GM18498 (cell line): ENCODE data around the gene ANAPC4.
A peak's percentile ranks its signal among the peaks of the same experiment; 100 is the strongest.

ENCODE experiments used
- ATAC-seq: cut with Tn5 transposase; IDR thresholded peaks from one replicate; pipeline ENCODE4 v1.9.1; 2021; ENCODE audit warnings: mild to moderate bottlenecking, moderate library complexity; ENCODE audit not compliant: unreplicated experiment

ANAPC4 gene

DNA sequence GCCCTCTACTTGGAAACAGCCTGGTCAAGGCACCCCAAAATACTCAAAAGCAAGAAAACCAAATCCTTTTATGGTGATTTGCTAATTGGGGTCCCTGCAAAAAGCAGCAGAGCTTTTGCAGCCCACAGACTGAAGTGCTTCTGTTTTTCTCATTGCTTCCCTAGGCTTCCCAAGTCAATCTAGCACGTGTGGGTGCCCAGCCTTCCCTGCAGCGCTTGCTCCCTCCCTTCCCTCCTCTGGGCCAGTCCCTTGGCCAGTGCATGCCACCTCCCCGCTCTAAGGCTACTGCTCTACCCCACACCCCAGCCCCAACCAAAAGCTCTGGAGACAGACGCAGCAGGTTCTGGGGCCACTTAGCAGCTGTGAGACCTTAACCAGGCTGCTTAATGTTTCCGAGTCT, 53.6 kb downstream of the ANAPC4 start:
- ATAC-seq: no peak

DNA sequence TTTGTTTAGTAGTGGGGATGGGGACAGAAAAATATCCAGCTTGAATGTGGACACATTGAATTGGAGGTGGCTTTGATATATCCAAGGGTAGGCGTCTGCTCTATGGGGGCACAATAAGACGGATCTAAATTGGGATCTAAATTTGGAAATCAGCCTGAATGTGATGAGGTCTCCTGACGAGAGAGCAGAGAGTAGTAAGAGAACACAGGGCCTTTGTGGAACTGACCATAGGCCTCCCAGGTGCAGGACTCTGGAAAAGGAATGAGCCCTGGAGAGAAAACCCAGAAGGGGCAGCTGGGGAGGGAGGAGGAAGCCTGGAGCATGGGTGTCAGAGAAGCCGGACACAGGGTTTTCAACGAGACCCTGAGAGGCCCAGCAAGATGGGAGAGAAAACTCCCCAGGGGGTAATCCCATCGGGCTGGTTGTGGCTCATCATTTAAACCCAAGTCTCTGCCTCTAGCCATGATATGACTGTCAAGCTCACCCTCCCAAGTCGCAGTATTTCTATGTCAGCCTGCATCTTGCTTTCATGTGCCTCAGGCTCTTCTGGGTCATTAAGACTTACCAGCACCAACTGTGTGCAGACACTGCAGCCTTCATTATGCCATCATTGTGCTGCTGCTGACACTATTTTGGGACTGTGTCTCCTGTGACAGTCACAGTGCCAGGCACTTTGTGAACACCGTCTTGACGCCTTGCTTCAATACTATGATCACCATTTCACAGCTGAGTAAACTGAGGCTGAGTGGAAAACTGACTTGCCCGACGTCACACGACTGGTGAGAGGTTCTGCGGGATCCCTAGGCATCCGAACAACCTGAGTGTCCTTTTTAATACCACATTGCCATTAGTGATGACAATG, 57.1 kb downstream of the ANAPC4 start:
- ATAC-seq: no peak

DNA sequence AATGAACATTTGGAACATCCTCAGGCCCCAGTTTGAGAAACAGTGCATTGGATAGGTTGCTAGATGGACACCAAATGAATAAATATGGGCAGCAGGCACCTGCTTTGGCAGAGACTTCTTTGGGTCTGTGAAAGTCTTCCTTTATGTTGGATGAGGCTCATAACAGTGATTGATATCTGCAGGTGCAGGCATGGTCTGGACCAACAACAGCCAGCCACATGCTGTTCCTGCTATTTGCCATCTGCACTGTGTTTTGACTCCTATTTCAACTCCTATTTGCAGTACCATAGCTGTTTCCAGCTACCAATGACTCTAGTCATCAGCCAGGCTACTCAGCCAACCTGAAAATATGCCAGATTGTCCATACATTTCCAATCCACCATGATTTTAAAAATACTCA, 60.9 kb downstream of the ANAPC4 start:
- ATAC-seq: no peak

DNA sequence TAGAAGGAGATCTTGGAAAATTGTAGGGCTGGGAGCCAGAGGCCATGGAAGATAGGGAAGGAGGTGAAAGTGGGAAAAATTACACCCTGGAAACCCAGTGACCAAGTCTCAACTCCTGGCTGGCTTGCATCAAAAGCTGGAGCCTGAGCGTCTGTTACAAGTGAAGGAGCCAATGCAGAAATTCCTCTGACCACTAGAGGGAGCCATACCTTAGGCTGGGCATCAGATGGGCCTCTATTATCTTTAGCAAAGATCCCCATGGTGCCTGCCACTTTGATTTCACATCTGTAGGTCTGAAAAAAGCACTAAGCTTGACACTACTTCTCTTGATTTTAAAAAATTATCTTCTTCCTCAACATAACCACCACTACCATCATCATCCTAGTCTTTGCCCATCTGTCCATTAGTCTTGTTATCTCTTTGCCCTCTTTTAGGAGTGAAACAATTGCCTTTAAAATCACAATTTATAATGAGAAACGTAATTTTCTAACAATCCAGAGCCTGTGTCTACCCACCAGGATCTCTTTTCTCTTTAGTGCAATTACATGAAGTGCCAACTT, 62.9 kb downstream of the ANAPC4 start:
- ATAC-seq: peak; percentile 91

DNA sequence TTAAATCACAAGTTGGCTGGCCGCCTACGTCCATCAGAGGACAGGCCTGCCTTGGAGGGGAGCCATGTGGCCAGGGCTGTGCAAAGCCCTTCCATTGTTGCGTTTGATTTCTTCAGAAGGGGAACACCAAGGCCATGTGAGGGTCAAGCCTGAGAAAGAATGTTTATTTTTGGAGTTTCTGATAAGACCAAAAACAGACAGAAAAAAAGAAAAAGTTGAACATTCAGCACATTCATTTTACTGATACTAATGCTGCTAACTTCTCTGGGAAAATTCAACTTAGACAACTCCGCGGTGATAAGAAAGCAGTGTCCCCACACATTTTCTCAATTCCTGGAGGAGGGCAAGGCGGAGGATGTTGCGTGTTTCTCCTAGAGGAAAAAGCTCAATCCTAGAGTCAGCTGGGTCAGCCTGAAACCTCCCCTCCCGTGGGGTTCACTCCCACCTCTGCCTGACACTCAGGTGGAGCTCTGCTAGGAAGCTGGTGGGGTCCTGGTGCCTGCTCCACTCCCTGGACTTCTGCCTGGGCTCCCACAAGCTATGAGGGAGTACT, 63.5 kb downstream of the ANAPC4 start:
- ATAC-seq: no peak

DNA sequence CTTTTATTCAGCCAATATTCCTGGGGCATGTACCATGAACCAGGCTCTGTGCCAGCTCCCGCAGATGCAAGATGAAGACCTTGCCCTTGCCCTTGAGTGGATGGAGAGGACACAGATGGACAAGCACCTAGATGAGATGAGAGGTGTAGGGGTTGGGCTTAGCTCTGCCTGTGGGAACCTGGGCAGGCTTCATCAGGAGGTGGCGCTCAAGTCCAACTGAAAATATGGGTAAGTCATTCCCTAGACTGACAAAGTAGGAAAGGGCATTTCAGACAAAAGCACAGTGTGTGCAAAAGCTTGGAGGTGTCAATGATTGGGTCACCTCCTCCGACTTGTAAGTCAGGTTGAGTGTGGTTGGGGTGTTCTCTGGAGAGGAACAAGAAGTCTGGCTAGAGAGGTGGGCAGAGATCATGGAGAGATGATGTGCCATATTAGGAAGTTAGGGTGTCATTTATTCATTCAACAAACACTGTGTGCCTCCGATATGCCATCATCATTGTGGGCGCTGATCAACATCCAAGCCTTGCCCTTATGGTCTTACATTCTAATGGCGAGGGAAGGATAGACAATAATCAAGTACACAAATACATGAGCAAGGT, 64.6 kb downstream of the ANAPC4 start:
- ATAC-seq: no peak

DNA sequence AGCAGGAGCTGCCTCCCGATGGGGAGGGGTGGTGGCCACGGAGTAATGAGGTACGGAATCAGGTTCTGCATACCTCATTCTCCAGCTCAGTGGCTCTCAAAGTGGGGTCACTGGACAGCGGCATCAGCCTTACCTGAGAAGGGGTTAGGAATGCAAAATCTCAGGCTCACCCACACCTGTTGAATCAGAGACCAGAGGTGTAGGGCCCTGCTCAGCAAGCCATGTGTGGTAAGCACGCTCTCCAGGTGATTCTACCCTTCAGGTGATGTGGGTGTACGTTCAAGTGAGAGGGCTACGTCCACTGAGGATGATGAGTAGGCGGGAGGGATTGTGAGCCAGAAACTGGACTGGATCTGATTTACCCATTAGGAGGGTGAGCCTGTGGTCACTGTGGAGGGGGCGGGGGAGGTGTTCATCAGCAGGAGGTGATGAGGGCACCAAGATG, 65.8 kb downstream of the ANAPC4 start:
- ATAC-seq: no peak

DNA sequence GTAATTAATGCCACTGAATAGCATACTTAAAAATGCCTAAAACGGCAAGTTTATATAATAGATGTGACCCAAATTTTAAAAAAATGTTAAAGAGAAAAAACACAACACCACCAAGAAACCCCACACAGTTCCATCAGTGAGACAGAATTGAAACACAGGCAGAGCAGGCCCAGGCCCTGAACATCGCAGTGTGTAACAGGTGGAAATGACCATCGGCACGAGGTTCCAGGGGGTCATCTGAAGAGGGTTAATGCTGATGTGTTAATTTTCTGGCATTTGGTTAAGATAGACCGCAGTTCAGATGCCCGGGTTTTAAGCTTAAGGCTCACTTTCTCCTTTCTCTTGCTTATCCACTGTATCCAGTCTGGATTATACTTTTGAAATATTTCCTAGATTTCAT, 66.8 kb downstream of the ANAPC4 start:
- ATAC-seq: no peak

DNA sequence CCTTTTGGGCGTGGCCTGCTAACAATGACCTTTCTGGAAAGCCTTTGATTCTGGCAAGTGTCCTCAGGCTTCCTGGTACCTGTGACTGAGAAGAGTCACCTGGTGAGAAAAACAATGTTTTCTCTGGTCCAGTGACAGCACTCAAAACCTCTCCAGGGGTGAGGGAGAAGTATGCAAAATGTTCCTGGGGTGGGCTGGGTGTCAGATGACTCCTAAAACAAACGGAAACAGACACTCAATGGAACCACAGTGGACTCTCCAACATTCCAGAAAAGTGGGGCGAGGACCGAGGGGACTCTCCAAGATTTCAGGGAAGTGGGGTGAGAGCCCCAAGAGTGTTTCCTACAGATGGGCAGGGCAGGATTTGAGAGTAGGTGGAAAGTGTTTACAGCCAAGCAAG, 69.5 kb downstream of the ANAPC4 start:
- ATAC-seq: no peak

DNA sequence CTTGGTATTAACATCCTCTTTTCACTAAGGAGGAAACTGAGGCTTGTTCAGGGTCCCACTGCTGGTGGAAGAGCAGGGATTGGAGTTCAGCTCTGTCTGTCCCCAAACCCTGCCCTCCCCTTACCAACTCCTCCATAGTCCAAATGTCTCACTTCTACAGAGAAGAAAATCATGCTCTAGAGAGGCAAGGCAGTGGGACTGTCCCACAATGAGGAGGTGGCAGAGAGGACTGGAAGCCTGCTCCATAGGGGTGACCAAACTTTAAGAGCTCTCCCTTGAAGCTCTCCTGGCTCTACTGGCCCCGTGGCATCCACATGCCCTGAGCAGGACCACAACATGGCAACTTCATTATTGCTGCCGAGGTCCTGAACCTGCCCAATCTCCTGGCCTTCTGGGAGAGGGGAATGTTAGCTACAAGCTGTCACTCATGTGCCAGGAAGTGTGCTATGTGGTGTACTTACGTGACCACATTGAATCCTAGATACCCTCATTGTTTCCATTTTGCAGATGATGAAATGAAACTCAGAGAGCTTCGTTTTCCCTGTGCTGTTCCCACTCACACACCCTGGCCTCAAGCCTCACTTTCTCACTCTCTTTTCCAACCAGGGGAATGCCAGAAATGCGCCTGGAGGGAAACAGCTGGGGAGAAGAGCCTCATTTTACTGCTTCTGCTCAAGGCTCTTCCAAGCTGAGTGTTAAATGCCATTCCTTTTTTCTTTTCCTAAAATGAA, 71.5 kb downstream of the ANAPC4 start:
- no peak for ATAC-seq

DNA sequence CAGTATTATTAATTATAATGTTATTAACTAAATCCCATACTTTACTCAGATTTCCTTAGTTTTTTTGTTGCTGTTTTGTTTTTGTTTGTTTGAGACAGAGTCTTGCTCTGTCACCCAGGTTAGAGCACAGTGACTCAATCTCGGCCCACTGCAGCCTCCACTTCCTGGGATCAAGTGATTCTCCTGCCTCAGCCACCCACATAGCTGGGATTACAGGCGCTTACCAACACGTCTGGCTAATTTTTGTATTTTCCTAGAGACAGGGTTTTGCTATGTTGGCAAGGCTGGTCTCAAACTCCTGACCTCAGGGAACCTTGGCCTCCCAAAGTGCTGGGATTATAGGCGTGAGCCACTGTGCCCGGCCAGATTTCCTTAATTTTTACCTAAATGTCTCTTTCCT, 72.2 kb downstream of the ANAPC4 start:
- no peak for ATAC-seq

DNA sequence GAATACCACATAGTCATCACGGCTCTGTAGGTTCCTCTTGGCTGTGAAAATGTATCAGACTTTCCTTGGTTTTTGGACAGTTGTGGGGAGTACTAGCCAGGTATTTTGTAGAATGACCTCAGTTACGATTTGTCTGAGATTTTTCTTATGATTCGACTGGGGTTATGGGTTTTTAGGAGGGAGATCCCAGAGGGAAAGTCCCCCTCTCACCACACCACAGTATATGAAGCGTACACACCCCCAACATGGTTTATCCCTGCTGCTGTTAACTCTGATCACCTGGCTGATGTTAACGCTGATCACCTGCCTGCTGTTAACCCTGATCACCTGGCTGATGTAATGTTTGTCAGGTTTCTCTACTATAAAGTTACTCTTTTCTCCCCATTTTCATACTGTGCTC, 72.6 kb downstream of the ANAPC4 start:
- peak; percentile 54 for ATAC-seq

DNA sequence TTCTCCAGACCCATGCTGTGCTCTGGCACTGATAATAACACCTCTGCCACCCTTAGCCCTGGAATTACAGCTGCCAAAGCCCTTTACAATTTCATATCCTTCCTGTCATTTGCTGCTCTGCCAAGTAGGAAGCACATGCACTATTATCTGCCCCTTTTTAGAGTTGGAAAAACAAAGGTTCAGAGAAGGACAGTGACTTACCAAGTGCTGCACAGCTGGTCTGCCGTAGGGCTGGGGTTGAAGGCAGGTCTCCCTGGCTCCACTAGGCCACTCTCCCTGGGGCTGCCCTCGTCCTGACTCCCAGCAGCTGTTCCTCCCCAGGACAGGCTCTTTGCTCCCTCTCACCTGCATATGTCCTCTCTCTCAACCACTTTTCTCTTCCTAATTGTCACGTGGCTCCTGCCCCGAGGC, 73.4 kb downstream of the ANAPC4 start:
- no peak for ATAC-seq

DNA sequence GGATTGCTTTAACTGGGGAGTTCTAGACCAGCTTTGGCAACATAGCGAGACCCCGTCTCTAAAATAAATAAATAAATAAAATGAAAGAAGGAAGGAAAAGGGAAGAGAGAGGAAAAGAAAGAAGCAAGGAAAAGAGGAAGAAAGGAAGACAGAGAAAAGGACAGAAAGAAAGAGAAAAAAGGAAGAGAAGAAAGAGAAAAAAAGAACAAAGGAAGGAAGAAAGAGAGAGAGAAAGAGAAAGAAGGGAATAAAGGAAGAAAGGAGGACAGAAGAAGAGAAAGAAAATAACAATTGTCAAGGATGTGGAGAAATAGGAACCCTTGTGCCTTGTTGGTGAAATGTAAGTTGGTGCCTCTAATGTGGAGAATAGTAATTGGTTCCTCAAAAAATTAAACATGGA, 74.6 kb downstream of the ANAPC4 start:
- no peak for ATAC-seq

DNA sequence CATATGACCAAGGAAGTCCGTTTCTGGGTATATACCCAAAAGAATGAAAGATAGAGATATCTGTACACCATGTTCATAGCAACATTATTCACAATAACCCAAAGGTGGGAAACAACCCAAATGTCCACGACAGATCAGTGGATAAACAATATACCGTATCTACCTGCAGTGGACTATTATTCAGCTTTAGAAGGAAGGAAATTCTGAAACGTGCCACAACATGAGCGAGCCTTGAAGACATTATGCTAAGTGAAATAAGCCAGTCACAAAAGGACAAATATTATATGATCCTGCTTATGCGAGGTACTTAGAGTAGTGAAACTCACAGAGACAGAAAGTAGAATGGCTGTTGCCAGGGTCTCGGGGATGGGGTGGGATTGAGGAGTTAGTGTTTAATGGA, 75.0 kb downstream of the ANAPC4 start:
- ATAC-seq: no peak

DNA sequence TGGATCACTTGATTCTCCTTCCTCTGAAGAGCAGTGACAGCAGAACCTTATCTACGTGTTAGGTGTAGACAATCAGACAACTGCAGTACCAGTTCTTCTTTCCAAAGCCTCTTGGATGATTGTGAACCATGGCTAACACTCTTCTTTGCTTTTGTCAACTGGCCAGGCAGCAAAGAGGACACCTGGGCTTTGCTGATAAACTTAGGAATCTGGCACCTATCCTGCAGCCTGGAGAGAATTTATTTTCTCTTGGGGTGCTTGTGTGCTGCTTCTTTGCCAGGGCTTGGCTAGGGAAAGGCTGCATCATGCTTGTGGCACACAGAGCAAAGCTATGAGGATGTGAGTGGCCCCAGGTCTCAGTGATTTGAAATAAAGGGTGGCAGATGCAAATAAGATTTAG, 77.4 kb downstream of the ANAPC4 start:
- no peak for ATAC-seq

DNA sequence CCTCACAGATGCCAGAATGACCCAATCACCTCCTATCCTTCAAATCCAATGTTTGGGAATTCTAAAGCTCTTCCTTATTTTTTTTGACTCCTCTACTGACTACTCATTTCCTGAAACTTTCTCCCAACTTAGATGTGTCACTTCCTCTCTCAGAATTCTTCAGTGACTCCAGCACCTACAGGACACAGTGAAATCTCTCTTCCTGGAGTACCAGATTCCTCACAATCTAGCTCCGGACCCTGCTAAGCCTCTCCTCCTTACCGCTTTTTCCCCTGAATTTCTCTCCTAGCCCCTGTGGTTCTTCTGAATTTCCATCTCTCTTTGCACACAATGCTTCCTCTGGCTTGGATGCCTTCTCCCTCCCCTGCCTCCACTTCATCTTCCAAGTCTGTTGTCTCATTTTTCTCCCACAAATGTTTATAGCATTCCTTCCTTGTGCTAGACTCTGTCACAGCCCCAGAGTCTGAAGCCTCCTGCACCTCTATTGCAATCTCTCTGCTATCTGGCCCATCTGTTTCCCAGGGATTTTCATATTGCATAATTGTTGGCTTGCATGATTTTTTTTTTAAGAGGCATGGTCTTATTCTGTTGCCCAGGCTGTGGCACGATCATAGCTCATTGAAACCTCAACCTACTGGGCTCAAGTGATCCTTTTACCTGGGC, 80.1 kb downstream of the ANAPC4 start:
- no peak for ATAC-seq

DNA sequence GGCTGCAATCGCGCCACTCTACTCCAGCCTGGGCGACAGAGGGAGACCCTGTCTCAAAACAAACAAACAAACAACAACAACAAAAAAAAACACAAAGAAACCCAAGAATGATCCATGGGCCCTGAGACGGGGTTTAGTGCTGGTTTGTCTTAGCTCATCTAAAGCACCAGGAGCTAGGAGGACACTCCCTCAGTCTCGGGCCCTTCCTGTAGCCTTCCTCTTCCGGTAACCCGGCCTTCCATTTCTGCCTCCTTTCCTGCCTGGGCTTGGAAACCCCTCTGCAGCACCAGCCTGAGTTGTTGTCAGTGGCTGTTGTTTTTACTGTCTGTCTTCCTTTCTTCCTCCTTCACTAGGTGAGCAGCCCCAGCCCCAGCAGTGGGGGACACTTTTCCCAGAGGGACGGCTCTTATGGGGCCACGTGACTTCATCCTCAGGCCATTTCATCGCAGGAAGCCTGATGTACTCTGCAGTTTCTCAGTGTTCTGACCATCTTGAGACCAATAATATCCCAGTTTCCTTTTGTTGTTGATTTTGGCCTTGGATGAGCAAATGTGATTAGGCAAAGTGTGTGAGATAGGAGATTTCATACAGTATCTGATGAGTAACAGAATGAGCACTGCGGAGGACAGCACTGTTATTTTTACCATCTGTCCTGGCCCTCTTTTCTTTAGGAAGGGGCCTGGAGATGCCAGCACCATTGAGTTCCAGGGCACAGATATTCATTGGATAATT, 90.1 kb downstream of the ANAPC4 start:
- no peak for ATAC-seq

DNA sequence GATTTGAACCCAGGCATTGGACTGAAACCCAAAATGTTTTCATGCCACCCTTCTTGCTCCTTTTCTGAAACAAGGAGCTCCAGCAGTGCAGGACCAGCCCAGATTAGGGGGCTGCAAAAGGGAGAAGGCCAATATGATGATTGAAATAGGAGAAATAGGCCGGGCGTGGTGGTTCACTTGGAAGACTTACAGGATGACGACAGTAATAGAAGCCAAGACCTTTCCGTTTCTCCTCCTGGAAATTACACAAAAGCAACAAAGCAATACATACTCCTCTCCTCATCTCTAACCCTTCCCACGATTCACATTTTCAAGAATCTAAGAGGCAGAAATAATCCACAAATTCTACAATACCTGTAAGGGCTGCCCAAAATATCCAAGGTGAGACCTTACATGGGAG, 90.8 kb downstream of the ANAPC4 start:
- ATAC-seq: no peak
